Activated CD4-positive, alpha-beta T cell treated with anti-CD3 and anti-CD28 coated beads, Interleukin-2, amount 50 U/mL, for 48 hours (primary cell): Measurements from ENCODE around the gene CEP104.

ENCODE experiments used
- DNase-seq, 2 experiments: peaks; one replicate each; pipeline ENCODE4 v3.0.0-alpha.2; 2020

CEP104 gene

GRCh38 chr1:3893190-3893589, 36.2 kb upstream of the CEP104 start:
- no peak for DNase-seq

- no peak for DNase-seq
Measured at GRCh38 chr1:3892748-3893147, 35.7 kb upstream of the CEP104 start.

- DNase-seq = no peak
Measured at GRCh38 chr1:3891329-3891865, 34.4 kb upstream of the CEP104 start.

- peak; percentile 6 to 18 for DNase-seq
Measured at GRCh38 chr1:3890389-3891328, 33.6 kb upstream of the CEP104 start.

- no peak for DNase-seq
Measured at GRCh38 chr1:3889936-3890335, 32.9 kb upstream of the CEP104 start.

- no peak for DNase-seq
Measured at GRCh38 chr1:3888301-3888700, 31.3 kb upstream of the CEP104 start.

GRCh38 chr1:3886691-3887090, 29.7 kb upstream of the CEP104 start:
- no peak for DNase-seq

GRCh38 chr1:3886106-3886670, 29.2 kb upstream of the CEP104 start:
- DNase-seq = no peak

GRCh38 chr1:3885611-3886010, 28.6 kb upstream of the CEP104 start:
- DNase-seq = no peak

- DNase-seq = no peak
Measured at GRCh38 chr1:3884966-3885365, 28.0 kb upstream of the CEP104 start.

GRCh38 chr1:3883194-3883925, 26.3 kb upstream of the CEP104 start:
- no peak for DNase-seq

- no peak for DNase-seq
Measured at GRCh38 chr1:3881193-3881480, 24.1 kb upstream of the CEP104 start.

- no peak for DNase-seq
Measured at GRCh38 chr1:3880429-3881192, 23.6 kb upstream of the CEP104 start.

- no peak for DNase-seq
Measured at GRCh38 chr1:3879787-3880428, 22.9 kb upstream of the CEP104 start.

- DNase-seq = no peak
Measured at GRCh38 chr1:3879099-3879498, 22.1 kb upstream of the CEP104 start.

- DNase-seq = no peak
Measured at GRCh38 chr1:3876716-3877115, 19.7 kb upstream of the CEP104 start.

- DNase-seq = no peak
Measured at GRCh38 chr1:3874736-3875135, 17.7 kb upstream of the CEP104 start.

- no peak for DNase-seq
Measured at GRCh38 chr1:3872546-3872945, 15.5 kb upstream of the CEP104 start.

GRCh38 chr1:3871451-3871805, 14.4 kb upstream of the CEP104 start:
- DNase-seq = no peak

- no peak for DNase-seq
Measured at GRCh38 chr1:3869751-3870301, 12.8 kb upstream of the CEP104 start.

- DNase-seq = no peak
Measured at GRCh38 chr1:3868464-3869006, 11.5 kb upstream of the CEP104 start.

GRCh38 chr1:3865606-3866160, 8.7 kb upstream of the CEP104 start:
- DNase-seq = no peak
